ENCODE data around the gene ISG15.
"Not testable (repeated sequence)": the region's sequence is repeated elsewhere in the genome, so short reads cannot be mapped to it uniquely, and the experiment has no call there.

The ISG15 gene

DNA sequence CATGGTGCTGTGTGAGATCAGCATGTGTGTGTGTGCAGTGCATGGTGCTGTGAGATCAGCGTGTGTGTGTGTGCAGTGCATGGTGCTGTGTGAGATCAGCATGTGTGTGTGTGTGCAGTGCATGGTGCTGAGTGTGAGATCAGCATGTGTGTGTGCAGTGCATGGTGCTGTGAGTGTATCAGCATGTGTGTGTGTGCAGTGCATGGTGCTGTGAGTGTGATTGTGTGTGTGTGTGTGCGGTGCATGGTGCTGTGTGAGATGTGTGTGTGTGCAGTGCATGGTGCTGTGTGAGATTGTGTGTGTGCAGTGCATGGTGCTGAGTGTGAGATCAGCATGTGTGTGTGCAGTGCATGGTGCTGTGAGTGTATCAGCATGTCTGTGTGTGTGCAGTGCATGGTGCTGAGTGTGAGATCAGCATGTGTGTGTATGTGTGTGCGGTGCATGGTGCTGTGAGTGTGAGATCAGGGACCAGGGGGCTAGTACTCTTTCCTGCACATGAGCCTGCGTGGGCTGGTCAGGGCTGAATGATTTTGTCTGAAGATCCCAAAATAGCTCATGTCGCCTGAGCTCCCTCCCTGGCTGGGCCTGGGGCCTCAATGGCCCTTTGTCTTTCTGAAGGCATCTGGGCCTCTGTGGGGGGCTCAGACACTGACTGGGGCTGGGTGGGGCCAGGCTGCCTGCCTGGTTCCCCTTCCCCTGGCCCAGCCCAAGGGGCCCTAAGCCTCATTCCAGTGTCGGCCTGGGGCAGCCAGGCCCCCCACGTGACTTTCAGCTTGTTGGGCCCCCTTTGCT lies 17.8 kb downstream of the ISG15 start:
- DNase-seq: not testable (repeated sequence)

DNA sequence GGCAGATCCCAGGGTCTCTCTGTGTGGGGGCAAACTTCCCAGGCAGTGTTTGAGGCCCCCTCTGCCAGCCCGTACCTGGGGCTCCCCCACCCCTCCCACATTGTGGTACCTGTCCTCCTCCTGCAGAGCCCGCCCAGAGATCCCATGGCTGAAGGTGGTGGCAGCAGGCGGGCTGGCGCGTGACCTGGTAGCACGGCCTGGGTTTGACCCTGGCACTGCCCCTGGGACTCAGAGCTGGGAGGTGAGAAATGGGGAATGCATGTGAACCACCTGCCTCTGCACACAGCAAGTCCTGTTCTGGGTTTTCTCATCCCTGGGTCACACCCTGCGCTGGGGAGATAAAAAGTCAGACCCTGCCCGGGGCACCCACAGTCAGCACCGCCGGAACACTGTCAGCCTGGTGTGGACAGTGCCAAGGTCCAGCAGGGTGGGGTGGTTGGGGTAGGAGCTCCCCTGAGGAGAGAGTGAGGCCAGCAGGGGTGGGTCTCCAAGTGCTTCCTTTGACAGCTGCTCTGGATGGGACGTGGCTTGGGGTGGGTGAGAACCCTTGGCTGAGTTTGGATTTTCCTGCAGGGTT lies 18.4 kb downstream of the ISG15 start:
- DNase-seq: no peak

DNA sequence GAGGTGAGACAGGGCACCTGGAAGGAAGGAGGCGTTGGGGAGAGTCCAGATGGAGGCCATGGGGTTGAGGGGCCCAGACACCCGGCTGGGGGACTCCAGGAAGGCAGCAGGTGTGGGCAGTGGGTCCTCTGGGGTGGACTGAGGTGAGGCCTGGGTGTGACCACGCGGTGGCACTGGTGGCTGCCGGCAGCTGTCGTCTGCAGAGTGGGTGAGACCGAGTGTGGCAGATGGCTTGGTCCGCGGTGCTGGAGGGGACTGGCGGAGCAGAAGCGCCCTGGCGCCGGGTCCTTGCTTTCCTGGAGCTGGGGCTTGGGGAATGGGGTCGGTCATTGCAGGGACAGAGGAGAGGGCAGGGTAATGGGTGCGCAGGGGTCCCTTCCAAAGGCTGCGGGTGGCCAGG lies 19.1 kb downstream of the ISG15 start:
- no peak for DNase-seq

DNA sequence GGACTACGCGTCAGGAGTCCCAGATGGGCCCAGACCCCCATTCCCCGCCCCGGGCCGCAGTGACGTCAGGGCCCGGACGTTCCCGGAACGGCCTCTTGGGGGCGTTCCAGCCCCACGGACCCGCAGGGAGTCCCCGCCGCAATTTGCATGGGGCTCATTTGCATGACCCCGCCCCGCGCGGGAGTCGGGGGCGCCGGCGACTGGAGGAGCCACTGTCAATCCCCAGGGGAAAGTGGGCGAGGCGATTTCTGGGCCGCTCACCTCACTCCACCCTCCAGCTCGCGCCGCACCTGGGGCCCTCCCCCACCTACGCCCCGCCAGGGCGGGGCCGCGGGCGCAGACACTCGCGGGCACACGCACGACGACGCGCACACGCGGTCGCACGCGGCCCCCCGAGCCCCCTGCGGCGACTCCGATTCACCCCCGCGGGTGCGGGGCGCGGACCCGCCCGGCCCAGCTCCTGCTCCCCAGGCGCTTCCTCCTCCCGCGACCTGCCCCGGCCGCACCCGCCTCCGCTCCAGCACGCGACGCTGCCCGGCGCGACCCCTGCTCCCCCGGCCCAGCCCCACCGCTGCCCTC lies 19.8 kb downstream of the ISG15 start:
- peak; percentile 90 for DNase-seq

DNA sequence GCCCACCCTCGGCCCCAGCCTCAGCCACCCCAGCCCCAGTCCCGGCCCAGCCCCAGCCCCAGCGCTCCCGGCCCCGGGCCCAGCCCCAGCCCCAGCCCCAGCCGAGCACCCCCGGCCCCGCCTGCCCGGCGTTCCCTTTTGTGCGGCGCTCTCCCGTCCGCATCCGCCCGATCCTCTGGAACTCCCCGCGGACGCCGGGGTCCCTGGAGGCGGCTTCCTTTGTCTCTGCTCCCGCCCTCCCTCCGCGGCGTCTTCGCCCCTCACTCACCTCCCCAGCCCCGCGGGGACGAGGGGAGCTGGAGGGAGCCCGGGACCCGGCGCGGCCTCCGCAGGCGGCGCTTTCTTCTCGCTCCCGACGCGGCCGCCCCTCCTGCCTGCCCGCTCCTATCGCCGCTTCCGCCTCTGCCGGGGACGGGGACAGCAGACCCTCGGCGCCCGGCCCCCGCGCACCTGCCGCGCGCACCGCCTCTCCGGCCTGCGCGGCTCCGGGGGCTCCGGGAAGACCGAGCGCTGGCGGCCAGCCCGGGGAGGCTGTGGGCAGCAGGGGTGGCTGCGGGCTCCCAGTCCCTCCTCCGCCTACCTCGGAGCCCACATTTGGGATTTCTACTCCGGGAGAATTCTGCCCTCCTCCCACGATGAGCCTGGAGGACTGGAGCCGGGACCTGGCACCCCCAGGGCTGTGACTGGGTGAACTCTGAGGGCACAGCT lies 20.6 kb downstream of the ISG15 start:
- peak; percentile 23 for DNase-seq

DNA sequence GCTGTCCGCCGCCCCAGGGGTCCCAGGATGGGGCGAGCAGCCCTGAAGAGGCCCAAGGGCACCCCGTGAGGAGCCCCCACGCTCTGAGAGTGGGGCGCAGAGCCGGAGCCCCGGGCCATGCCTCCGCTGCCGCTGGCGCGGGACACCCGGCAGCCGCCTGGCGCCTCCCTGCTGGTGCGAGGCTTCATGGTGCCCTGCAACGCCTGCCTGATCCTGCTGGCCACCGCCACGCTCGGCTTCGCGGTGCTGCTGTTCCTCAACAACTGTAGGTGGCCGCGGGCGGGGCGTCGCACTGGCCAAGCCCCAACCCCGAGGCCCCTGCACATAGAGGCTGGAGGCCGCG lies 21.1 kb downstream of the ISG15 start:
- no peak for DNase-seq

DNA sequence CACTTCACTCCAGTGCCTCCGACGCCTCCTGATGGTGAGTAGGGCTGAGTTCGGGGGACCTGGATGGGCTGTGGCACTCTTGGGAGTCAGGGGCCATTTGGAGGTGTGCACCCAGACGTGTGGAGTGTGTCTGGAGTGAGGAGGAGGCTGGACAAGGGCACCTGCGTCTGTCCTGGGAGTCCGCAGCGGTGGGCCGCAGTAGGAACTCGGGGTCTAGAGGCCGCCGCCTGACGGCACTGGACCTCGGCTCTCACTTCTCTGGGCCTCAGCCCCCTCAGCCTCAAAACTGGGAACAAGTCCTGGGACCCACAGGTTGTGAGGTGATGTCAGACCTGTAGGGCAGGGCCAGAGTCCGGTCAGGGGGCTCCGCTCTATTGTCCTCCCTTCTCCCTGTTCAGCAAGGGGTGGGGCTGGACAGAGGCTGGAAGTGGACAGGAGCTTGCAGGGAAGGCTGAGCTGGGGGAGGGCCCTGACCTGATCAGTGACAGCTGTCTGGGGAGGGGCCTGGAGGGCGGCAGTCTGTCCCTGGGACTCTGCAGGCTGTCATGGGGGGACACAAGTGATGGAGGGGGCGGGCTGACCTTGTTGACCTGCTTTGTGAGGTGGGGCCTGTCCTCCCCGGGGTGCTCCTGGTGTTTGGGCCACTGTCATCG lies 22.1 kb downstream of the ISG15 start:
- no peak for DNase-seq

DNA sequence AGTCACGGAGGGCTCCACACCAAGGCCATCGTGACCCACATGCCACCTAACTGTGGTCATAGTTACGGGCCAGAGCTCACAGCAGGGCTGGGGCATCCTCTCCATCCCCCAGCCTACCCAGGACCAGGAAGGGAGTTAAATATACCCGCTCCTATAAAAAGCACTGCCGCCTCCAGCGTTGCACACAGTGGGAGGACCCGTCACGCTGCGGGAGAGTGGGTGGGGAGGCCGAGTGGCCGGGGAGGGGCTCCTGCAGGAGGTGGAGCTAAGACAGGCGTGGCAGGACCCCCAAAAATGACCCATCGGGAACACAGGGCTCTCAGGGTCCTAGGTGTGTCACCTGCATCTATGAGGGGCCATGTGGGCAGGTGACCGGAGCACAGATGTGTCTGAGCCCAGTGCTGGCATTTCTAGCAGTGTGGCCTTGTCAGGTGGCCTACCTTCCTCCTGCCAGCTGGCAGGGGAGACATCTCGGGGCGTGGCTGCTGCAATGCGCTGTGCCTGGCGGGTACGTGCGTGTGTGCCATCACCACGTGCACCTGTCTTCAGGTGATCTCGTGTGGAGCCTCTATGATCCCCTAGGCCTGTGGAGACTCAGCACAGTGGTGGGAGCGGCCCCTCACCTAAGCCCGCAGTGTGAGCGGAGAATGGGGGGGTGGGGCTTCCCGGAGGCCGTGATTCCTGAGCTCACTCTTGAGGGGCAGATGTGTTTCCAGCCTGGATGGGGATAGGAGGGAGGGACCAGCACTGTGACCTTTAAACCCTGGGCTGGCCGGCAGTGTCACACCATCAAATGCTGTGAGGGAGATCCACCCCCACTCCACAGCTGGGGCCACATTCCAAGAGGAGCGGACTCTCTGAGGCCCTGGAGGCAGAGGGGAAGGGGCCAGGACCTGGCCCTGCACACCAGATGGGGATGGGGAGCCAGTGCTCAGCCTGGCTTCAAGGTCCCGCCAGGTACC lies 24.4 kb downstream of the ISG15 start:
- no peak for DNase-seq

DNA sequence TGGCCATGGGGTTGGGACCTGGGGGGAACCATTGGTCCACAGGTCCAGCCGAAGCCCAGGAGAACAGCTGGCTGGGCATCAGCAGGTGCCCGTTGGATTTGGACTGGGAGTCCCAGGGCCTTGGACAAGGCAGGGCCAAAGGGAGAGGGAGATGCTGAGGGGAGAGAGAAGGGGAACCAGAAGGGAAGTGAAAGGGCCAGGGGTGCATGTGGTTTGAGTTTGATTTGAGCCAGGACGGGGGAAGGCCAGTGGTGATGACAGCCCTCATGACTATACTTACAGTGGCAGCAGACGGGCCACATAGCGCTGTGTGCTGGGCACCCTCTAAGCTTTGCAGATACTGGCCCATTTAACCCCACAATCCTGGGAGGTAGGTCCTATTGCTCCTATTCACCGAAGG lies 25.4 kb downstream of the ISG15 start:
- DNase-seq: no peak

DNA sequence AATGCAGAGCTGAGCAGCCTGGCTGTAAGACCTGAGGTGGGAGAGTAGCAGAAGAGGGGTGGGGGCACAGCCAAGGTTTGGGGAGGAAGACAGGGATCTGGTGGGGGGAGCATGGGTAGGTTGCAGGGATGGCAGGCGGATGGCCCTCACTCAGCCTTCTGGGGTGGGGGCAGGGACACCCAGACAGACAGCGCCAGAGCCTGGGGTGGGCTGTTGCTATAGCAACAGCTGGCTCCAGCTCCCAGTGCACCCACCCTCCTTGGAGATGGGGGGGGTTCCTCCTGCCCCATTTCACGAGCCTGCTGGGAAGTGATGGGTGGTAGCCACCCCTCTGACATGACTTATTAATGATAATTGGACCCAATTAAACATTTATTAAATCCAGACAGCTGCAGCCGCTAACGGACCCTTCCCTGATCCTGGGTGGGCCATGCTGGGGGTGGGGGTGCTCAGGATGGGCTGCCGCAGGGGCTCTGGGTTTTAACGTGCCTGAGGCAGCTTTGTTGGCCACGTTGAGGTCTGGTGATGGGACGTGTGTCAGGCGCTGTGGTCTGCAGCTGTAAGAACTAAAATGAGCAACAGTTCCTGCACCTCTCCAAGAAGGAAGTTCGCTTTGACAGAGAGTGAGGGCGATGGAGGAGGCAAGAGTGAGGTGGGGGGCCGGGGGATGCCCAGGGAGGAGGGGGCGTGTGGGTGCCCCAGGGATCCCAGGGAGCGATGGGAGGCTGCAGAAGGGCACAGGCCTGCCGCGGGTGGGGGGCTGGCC lies 26.0 kb downstream of the ISG15 start:
- DNase-seq: no peak

DNA sequence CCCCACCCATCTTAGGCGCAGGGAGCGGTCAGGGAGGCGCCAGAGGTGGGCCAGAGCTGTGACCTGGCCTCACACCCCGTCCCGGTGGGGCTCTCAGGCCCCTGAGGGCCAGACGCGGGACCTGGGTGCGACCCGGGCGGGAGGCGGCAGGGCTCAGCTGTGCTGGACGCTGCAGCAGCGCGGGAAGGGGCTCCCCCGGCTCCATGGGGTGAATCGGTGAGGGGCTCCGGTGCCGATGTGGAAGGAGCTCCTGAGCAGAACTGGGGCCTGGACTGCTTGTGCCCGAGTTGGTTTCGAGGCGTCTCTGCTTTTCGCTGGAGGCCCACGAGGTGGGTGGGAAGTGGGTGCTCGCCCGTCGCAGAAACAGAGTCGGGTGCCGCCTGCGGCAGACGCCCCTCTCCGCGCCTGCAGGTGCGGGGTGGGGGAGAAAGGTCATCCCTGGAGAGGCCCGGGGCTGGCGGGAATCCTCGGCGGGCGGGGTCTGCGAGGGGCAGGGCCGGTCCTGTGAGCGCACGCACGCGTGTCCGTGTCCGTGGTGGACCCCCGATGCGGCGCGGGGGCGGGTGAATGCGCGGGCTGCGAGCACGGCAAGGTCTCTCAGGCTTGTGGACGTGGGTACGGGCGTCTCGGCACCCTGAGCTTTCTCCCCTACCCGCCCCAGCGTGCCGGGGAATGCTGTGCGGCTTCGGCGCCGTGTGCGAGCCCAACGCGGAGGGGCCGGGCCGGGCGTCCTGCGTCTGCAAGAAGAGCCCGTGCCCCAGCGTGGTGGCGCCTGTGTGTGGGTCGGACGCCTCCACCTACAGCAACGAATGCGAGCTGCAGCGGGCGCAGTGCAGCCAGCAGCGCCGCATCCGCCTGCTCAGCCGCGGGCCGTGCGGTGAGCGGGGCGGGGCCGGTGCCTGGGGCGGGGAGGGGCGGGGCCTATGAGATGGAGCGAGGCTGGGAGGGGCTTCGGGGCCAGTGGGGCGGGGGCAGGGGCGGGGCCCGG lies 27.0 kb downstream of the ISG15 start:
- DNase-seq: peak; percentile 72

DNA sequence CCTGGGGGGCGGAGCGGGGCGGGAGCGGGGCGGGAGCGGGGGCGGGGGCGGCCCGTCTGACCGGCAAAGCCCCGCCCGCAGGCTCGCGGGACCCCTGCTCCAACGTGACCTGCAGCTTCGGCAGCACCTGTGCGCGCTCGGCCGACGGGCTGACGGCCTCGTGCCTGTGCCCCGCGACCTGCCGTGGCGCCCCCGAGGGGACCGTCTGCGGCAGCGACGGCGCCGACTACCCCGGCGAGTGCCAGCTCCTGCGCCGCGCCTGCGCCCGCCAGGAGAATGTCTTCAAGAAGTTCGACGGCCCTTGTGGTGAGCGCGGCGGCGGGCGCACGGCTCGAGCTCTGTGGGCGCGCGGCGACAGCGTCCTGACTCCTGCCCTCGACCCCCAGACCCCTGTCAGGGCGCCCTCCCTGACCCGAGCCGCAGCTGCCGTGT lies 27.8 kb downstream of the ISG15 start:
- DNase-seq: no peak

DNA sequence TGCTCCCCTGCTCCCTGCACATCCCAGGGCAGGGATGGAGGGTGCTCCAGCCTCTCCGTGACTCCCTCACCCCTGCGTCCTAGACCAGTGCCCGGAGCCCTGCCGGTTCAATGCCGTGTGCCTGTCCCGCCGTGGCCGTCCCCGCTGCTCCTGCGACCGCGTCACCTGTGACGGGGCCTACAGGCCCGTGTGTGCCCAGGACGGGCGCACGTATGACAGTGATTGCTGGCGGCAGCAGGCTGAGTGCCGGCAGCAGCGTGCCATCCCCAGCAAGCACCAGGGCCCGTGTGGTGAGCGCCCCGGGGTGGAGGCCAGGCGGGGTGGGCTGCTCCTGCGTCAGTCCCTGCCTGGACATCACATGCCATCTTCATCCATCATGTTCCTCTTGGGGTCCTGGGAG lies 28.6 kb downstream of the ISG15 start:
- DNase-seq: no peak

DNA sequence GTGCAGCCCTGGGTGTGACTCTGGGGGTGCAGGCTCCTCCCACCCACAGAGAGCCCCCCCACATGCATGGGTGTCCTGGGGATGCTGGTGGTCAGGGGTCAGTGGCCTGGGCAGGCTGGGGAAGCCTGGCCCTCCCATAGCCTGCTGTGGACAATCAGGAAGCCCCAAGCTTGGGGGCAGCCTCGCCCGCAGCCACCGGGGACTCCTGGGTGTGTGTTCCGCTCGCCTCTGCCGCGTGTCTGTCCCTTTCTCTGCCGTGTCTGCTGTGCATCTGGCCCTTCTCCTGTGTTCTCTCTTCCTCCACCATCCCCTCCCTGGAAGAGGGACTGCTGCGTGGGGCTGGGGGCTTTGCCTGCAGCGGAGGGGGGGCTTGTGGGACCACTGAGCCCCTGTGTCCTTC lies 29.5 kb downstream of the ISG15 start:
- DNase-seq: no peak

DNA sequence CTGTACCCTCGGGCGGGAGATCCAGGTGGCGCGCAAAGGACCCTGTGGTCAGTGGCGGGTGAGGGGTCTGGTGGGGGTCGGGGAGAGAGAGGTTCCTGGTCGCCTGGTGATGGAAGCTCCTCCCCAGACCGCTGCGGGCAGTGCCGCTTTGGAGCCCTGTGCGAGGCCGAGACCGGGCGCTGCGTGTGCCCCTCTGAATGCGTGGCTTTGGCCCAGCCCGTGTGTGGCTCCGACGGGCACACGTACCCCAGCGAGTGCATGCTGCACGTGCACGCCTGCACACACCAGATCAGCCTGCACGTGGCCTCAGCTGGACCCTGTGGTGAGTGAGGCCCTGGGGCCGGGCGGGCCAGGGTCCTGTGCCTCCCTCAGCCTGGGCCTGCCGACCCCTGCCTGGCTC lies 30.1 kb downstream of the ISG15 start:
- DNase-seq: no peak

DNA sequence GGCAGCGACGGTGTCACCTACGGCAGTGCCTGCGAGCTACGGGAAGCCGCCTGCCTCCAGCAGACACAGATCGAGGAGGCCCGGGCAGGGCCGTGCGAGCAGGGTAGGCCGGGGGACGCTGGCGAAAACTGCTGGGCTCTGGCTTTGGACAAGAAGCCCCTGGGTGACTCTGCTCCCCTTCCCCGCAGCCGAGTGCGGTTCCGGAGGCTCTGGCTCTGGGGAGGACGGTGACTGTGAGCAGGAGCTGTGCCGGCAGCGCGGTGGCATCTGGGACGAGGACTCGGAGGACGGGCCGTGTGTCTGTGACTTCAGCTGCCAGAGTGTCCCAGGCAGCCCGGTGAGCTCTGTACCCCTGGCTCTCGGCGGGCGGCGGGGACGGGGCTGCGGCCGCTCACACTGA lies 30.6 kb downstream of the ISG15 start:
- no peak for DNase-seq

DNA sequence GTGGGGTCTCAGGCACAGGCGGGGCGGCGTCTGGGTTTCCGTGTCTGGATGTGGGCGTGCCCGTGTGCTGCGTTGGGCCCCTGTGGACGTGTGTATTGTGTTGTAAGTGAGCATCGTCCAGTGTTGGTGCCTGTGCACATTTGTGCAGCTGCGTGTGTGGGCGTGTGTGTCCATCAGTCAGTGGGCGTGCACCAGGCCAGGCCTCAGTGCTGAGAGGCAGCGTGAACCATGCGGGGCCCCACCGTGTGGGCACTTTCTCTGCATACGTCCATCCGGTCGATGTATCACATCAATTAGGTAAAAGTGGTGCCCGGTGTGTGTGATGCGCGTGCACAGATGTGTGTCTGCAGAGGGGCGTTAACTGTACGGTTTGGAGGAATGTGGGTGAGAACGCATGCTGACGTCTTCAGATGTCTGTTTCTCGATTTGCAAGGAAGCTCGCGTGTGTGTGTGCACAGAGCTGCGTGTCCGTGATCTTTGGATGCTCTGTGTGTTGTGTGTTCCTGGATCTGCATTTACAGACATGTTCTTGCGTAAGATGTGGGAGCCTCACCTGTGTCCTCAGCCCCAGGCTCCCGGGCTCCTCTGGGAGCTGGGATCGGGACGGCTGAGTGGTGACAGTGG lies 31.3 kb downstream of the ISG15 start:
- DNase-seq: no peak

DNA sequence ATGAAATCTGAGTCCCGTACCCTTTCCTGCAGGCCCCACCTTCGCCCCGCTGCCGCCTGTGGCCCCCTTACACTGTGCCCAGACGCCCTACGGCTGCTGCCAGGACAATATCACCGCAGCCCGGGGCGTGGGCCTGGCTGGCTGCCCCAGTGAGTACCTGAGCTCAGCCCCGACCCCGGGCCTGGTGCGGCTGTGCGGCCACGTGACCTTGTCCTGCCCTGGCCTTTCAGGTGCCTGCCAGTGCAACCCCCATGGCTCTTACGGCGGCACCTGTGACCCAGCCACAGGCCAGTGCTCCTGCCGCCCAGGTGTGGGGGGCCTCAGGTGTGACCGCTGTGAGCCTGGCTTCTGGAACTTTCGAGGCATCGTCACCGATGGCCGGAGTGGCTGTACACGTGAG lies 31.8 kb downstream of the ISG15 start:
- DNase-seq: no peak

DNA sequence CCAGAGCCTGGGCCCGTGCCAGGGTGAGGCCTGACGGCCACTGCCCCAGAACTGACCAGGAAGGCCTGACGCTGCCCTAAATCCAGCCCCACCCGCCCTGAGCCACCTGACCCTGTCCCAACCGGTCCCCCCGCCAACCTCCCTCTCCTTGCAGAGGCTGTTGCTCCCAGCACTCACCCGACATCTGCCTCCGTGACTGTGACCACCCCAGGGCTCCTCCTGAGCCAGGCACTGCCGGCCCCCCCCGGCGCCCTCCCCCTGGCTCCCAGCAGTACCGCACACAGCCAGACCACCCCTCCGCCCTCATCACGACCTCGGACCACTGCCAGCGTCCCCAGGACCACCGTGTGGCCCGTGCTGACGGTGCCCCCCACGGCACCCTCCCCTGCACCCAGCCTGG lies 32.9 kb downstream of the ISG15 start:
- DNase-seq: no peak

DNA sequence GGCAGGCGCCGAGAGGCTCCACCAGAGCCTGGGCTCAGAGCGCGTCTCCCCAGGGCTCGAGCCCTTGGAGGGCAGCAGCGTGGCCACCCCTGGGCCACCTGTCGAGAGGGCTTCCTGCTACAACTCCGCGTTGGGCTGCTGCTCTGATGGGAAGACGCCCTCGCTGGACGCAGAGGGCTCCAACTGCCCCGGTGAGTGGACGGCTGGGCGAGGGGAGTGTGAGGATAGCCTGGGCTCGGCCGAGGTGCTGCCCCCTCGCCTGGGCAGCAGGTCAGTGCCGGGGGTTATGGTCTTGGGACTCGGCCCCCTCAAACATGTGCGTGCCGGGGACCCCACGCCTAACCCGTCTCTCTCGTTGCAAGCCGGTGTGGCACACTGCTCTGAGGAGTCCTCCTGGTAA lies 33.5 kb downstream of the ISG15 start:
- no peak for DNase-seq
